K562 (cell line): ENCODE results near the gene ASZ1. TPM values are rescaled to one million over a fixed set of nuclear protein-coding genes. Genes with fewer than 3 reads are reported as not detected.

Source experiments
- ATAC-seq: fragments of 200-7000 bp; cut with Tn5 transposase; 3 replicates; pipeline ENCODE4 v1.9.1; 2020; ENCODE audit warnings: moderate library complexity
- BruUV-seq: library from RNA; stranded (reverse); fragments of 400-500 nt; replicated peaks from 2 replicates; lab custom pipeline; 2021; lab: Mats Ljungman, UMichigan
- CTCF ChIA-PET: fragments of 300-600 bp; formaldehyde crosslinking; extraction: SDS; loops from one replicate; lab custom pipeline; 2021; ENCODE audit warnings: low intra/inter-chr PET ratio; lab: Yijun Ruan, JAX
- POLR2A ChIA-PET: fragments of 300-600, 350-650 bp; sonication (Branson Sonifier 250); formaldehyde crosslinking; extraction: SDS; loops from one replicate; lab custom pipeline; 2021; ENCODE audit warnings: antibody characterized with exemption, inconsistent platforms; lab: Yijun Ruan, JAX
- DNase-seq, 4 experiments: peaks; one replicate each; pipeline versions ENCODE4 v3.0.0 to v3.0.0-alpha.2; 2011 to 2018; ENCODE audit warnings: low spot score in 3 of 4, mixed read lengths in 3 of 4; ENCODE audit errors: extremely low read depth in 1 of 4
- FAIRE-seq: peaks from 2 replicates; lab custom pipeline; 2011; peaks lifted over from hg19 to GRCh38; lab: Jason Lieb, UNC
- H2AFZ ChIP-seq: 2 replicates; pipeline ENCODE4 v1.6.0; 2011; ENCODE audit warnings: low read depth, low read length, control low read depth, inconsistent platforms
- H3K27ac ChIP-seq: fragments of 200-600 bp; 3 replicates; pipeline ENCODE4 v1.8.0; 2011; ENCODE audit warnings: low read depth, mild to moderate bottlenecking, control low read depth, inconsistent platforms, low read length, moderate library complexity, mixed read lengths; ENCODE audit errors: extremely low read depth
- H3K27me3 ChIP-seq, 2 experiments: fragments of 300-600 bp in 1 of 2; 2 replicates in 1 of 2; 3 replicates in 1 of 2; pipeline versions ENCODE4 v1.6.0 to v1.8.0; 2011; ENCODE audit warnings: inconsistent platforms in 2 of 2, low read length in 2 of 2, mild to moderate bottlenecking in 1 of 2, mixed read lengths in 1 of 2, moderate library complexity in 1 of 2; ENCODE audit not compliant: control insufficient read depth in 2 of 2, insufficient read depth in 2 of 2
- H3K36me3 ChIP-seq: fragments of 300-600 bp; 3 replicates; pipeline ENCODE4 v1.8.0; 2011; ENCODE audit warnings: mild to moderate bottlenecking, low read length, inconsistent platforms; ENCODE audit not compliant: control insufficient read depth, insufficient read depth
- H3K4me1 ChIP-seq, 2 experiments: fragments of 200-600 bp in 1 of 2; replicated peaks in 1 of 2; 2 replicates in 1 of 2; 3 replicates in 1 of 2; pipeline versions ENCODE4 v1.5.1 to v1.8.0; 2011; ENCODE audit warnings: inconsistent platforms in 2 of 2, low read length in 2 of 2, mild to moderate bottlenecking in 1 of 2, mixed read lengths in 1 of 2, moderate library complexity in 1 of 2; ENCODE audit not compliant: control insufficient read depth in 2 of 2, insufficient read depth in 2 of 2
- H3K4me2 ChIP-seq: 2 replicates; pipeline ENCODE4 v1.6.1; 2011; ENCODE audit warnings: low read length, control low read depth, inconsistent platforms, mixed read lengths; ENCODE audit not compliant: insufficient read depth
- H3K4me3 ChIP-seq: fragments of 200-600 bp; sonication (generic), shearing (Covaris generic); 2 replicates; pipeline ENCODE4 v1.5.1; 2016; ENCODE audit warnings: control low read depth, inconsistent platforms
- H3K79me2 ChIP-seq: fragments of 200-600 bp; 3 replicates; pipeline ENCODE4 v1.8.0; 2011; ENCODE audit warnings: low read length, inconsistent platforms; ENCODE audit not compliant: control insufficient read depth, insufficient read depth
- H3K9ac ChIP-seq, 2 experiments: 2 replicates each; pipeline versions ENCODE4 v1.6.0 to v1.6.1; 2011; ENCODE audit warnings: low read depth in 2 of 2, low read length in 2 of 2, control low read depth in 1 of 2, inconsistent platforms in 1 of 2, mild to moderate bottlenecking in 1 of 2, mixed read lengths in 1 of 2; ENCODE audit not compliant: insufficient read depth in 1 of 2
- H3K9me1 ChIP-seq: one replicate; pipeline ENCODE4 v1.6.0; 2011; ENCODE audit warnings: inconsistent platforms, mild to moderate bottlenecking, low read length, moderate library complexity; ENCODE audit not compliant: control insufficient read depth, insufficient read depth
- H3K9me3 ChIP-seq: replicated peaks from 2 replicates; pipeline ENCODE4 v1.5.1; 2011; ENCODE audit warnings: low read depth, low read length, inconsistent platforms; ENCODE audit not compliant: control insufficient read depth, insufficient read depth
- H4K20me1 ChIP-seq: replicated peaks from 2 replicates; pipeline ENCODE4 v1.6.1; 2011; ENCODE audit warnings: low read length, inconsistent platforms, mixed read lengths; ENCODE audit not compliant: control insufficient read depth, insufficient read depth
- FOSL1 ChIP-seq: fragments of 200-800 bp; sonication (Bioruptor generic); conservative IDR thresholded peaks from 2 replicates; pipeline ENCODE4 v1.6.1; 2016; ENCODE audit warnings: missing genetic modification characterization, missing compliant biosample characterization
- FOXJ3 ChIP-seq: sonication (generic); formaldehyde crosslinking; IDR thresholded peaks from 2 replicates; pipeline ENCODE4 v1.4.0; 2020; ENCODE audit warnings: mild to moderate bottlenecking, missing genetic modification reagents
- HDAC2 ChIP-seq: fragments of 450-650 bp; IDR thresholded peaks from 2 replicates; pipeline ENCODE4 v1.6.1; 2016; ENCODE audit warnings: mild to moderate bottlenecking
- HNRNPL ChIP-seq: fragments of 200-400 bp; formaldehyde crosslinking; IDR thresholded peaks from 2 replicates; pipeline ENCODE4 v1.6.1; 2017; ENCODE audit warnings: low read depth, mild to moderate bottlenecking, low read length
- KAT7 ChIP-seq: sonication (generic); formaldehyde crosslinking; IDR thresholded peaks from 2 replicates; pipeline ENCODE4 v1.8.0; 2022; ENCODE audit warnings: missing genetic modification reagents, mild to moderate bottlenecking, borderline replicate concordance
- NRF1 ChIP-seq, 2 experiments: fragments of 450-650 bp; IDR thresholded peaks in 1 of 2; conservative IDR thresholded peaks in 1 of 2; 2 replicates each; pipeline ENCODE4 v1.6.1; 2014; ENCODE audit warnings: mild to moderate bottlenecking in 2 of 2
- PRMT5 ChIP-seq: sonication (generic); formaldehyde crosslinking; IDR thresholded peaks from 2 replicates; pipeline ENCODE4 v1.5.0; 2020; ENCODE audit warnings: missing genetic modification reagents
- RBM17 ChIP-seq: fragments of 200-400 bp; formaldehyde crosslinking; IDR thresholded peaks from 2 replicates; pipeline ENCODE4 v1.6.1; 2017; ENCODE audit warnings: low read depth, mild to moderate bottlenecking, low read length, borderline replicate concordance
- SP2 ChIP-seq: IDR thresholded peaks from 2 replicates; pipeline ENCODE4 v1.6.1; 2011; ENCODE audit warnings: mild to moderate bottlenecking, low read depth, low read length, moderate library complexity; ENCODE audit not compliant: poor library complexity, severe bottlenecking; ENCODE audit errors: extremely low read depth
- THRB ChIP-seq: fragments of 450-650 bp; formaldehyde crosslinking; conservative IDR thresholded peaks from 2 replicates; pipeline ENCODE4 v1.4.0; 2022; ENCODE audit warnings: mild to moderate bottlenecking, missing genetic modification characterization
- ZNF274 ChIP-seq: IDR thresholded peaks from 2 replicates; pipeline ENCODE4 v1.6.1; 2011; ENCODE audit warnings: low read depth, mild to moderate bottlenecking, low read length, moderate library complexity, borderline replicate concordance
- ZNF431 ChIP-seq: sonication (generic); formaldehyde crosslinking; IDR thresholded peaks from 2 replicates; pipeline ENCODE4 v1.8.0; 2022; ENCODE audit warnings: mild to moderate bottlenecking, missing genetic modification reagents
- WGBS: fragments of 100-300 bp; shearing (Covaris generic); methylation state at CpG from one replicate; pipeline ENCODE4 v1.1.6; 2016; ENCODE audit warnings: low coverage, mixed read lengths; ENCODE audit not compliant: insufficient coverage; ENCODE audit errors: missing lambda C conversion rate; 5-methylcytosine and 5-hydroxymethylcytosine counted together
- in situ Hi-C: fragments of 300-500 bp; cut with MboI; formaldehyde crosslinking; loops from 4 replicates; pipeline ENCODE4 v1.15.0; 2018; ENCODE audit warnings: inconsistent platforms, mixed read lengths
- intact Hi-C: fragments of 100-400 bp; cut with micrococcal nuclease; formaldehyde crosslinking; loops from 2 replicates; pipeline ENCODE4 v1.14.2; 2022
- polyA plus RNA-seq, 8 experiments: library from polyadenylated mRNA; depleted of rRNA in 4 of 8; stranded (reverse) in 5 of 8; unstranded in 3 of 8; fragments of >200 nt; fragmentation: Nextera tagmentation in 2 of 8; fragmentation: Illumina TruSeq in 1 of 8; extraction: Ambion mirVana in 2 of 8; extraction: Trizol in 1 of 8; gene quantifications; 2 replicates each; pipeline versions ENCODE4 v1.2.1 to v1.2.3, GENCODE V29; 2011 to 2014; ENCODE audit warnings: inconsistent platforms in 1 of 8, missing spikeins in 1 of 8
- total RNA-seq, 7 experiments: library from RNA; depleted of rRNA in 6 of 7; stranded (reverse); fragments of >200 nt in 6 of 7; fragmentation: Illumina TruSeq in 2 of 7; extraction: Trizol in 2 of 7; gene quantifications; 2 replicates each; pipeline versions ENCODE4 v1.2.1 to v1.2.3, GENCODE V29; 2011 to 2021; ENCODE audit warnings: low replicate concordance in 1 of 7

The ASZ1 gene
- total and polyA plus RNA-seq, 9 of the 15 experiments (the other 6 are each of a cell fraction or from before 2014, with no cell fraction given): not detected

GRCh38 chr7:117383046-117383445 lies 44.2 kb downstream of the ASZ1 start:
- H3K4me3 ChIP-seq: no peak overlapping the region
- 0% methylated on average over 2 of the region's 2 CpGs for WGBS
- H3K9me3 ChIP-seq: no peaks in the 10 kb centered on the region
- in situ Hi-C loops: no loop called here
- H3K27me3 ChIP-seq: no peaks in the 10 kb centered on the region
- no peak overlapping the region for H2AFZ ChIP-seq
- H3K36me3 ChIP-seq: no peaks in the 10 kb centered on the region
- FAIRE-seq: no peak
- H3K4me2 ChIP-seq: no peak overlapping the region
- no peaks in the 10 kb centered on the region for H3K4me1 ChIP-seq
- H3K9me1 ChIP-seq: no peaks in the 10 kb centered on the region
- H3K27ac ChIP-seq: no peak overlapping the region
- intact Hi-C loops: loop anchor here (5.0 kb wide), 1 partner anchor 396 kb away; no protein-coding TSS in a partner anchor
- TF ChIP-seq ZNF431 (CRISPR knock-in tag) (no peak), FOSL1 (tag) (no peak), HDAC2 (no peak), KAT7 (no peak), FOXJ3 (CRISPR knock-in tag) (no peak), HNRNPL (no peak), PRMT5 (CRISPR knock-in tag) (no peak), SP2 (no peak), ZNF274 (no peak), NRF1 (conservative IDR thresholded peaks at IDR 0.05 in 1 of 2, IDR thresholded peaks at IDR 0.05 in 1 of 2) (no peak), THRB (CRISPR knock-in tag) (no peak), RBM17 (no peak)
- no peak overlapping the region for H3K9ac ChIP-seq
- BruUV-seq: no TSS peak
- H3K79me2 ChIP-seq: no peaks in the 10 kb centered on the region
- ChIA-PET POLR2A (interaction anchor here (0.6 kb wide), 1 partner anchor 306 kb away, joined by 3 read pairs; no protein-coding TSS in a partner anchor), CTCF (no interaction called here)
- no peak for DNase-seq
- no peak for ATAC-seq
- no peaks in the 10 kb centered on the region for H4K20me1 ChIP-seq
